HCT116 (cell line): ENCODE data around the gene DNAH10. TPM values are rescaled to one million over a fixed set of nuclear protein-coding genes. Genes with fewer than 3 reads are reported as not detected.

ENCODE experiments used
- ATAC-seq: fragments of 200-7000 bp; cut with Tn5 transposase; 2 replicates; pipeline ENCODE4 v1.9.1; 2020; ENCODE audit warnings: mild to moderate bottlenecking, moderate library complexity
- BruUV-seq: library from RNA; stranded (reverse); fragments of 400-500 nt; replicated peaks from 2 replicates; lab custom pipeline; 2021; lab: Mats Ljungman, UMichigan
- CTCF ChIA-PET: fragments of 300-600 bp; sonication (Branson Sonifier 250); formaldehyde crosslinking; loops from one replicate; lab custom pipeline; 2021; ENCODE audit warnings: antibody characterized with exemption; lab: Charles Lee
- POLR2A ChIA-PET: fragments of 300-600, 350-600 bp; sonication (Branson Sonifier 250); formaldehyde crosslinking; loops from one replicate; lab custom pipeline; 2021; ENCODE audit warnings: antibody characterized with exemption; lab: Charles Lee
- RAD21 ChIA-PET, 2 experiments: fragments of 300-600 bp; sonication (Branson Sonifier 250); formaldehyde crosslinking; loops; one replicate each; lab custom pipeline; 2023; ENCODE audit warnings: low total read pairs in 2 of 2; ENCODE audit not compliant: uncharacterized antibody in 2 of 2, unreplicated experiment in 2 of 2, low non-redundant PET in 1 of 2; lab: Charles Lee
- DNase-seq: peaks from one replicate; pipeline ENCODE4 v3.0.0-alpha.2; 2010; ENCODE audit warnings: low read depth, low spot score
- H2AFZ ChIP-seq: fragments of 200-600 bp; shearing (Covaris generic), sonication (generic); 2 replicates; pipeline ENCODE4 v1.6.1; 2017; ENCODE audit warnings: low read depth, mixed run types, mixed read lengths, antibody characterized with exemption, low read length; ENCODE audit not compliant: poor library complexity, severe bottlenecking
- H3K27ac ChIP-seq: 2 replicates; pipeline ENCODE4 v1.5.1; 2012; ENCODE audit warnings: low read depth, low read length
- H3K27me3 ChIP-seq: fragments of 200-600 bp; sonication (generic); 2 replicates; pipeline ENCODE4 v1.6.1; 2016; ENCODE audit warnings: mixed run types, low read length, mixed read lengths; ENCODE audit not compliant: insufficient read depth
- H3K36me3 ChIP-seq, 2 experiments: fragments of 200-500 bp in 1 of 2; fragments of 200-600 bp in 1 of 2; sonication (Bioruptor generic) in 1 of 2; sonication (generic) in 1 of 2; 2 replicates each; pipeline versions ENCODE4 v1.5.1 to v1.6.1; 2014 to 2016; ENCODE audit warnings: low read length in 2 of 2, inconsistent platforms in 1 of 2, mixed read lengths in 1 of 2, mixed run types in 1 of 2; ENCODE audit not compliant: insufficient read depth in 2 of 2, control insufficient read depth in 1 of 2
- H3K4me1 ChIP-seq, 2 experiments: fragments of 200-600 bp in 1 of 2; sonication (generic) in 1 of 2; 2 replicates each; pipeline versions ENCODE4 v1.5.1 to v1.6.1; 2012 to 2017; ENCODE audit warnings: low read length in 2 of 2, inconsistent platforms in 1 of 2, mild to moderate bottlenecking in 1 of 2, mixed read lengths in 1 of 2, mixed run types in 1 of 2, moderate library complexity in 1 of 2; ENCODE audit not compliant: insufficient read depth in 2 of 2, control insufficient read depth in 1 of 2
- H3K4me2 ChIP-seq: fragments of 200-600 bp; sonication (generic); 2 replicates; pipeline ENCODE4 v1.6.1; 2017; ENCODE audit warnings: mixed run types, low read length, mixed read lengths
- H3K4me3 ChIP-seq, 2 experiments: fragments of 200-600 bp in 1 of 2; sonication (generic) in 1 of 2; replicated peaks in 1 of 2; 2 replicates each; pipeline ENCODE4 v1.5.1; 2011 to 2016; ENCODE audit warnings: low read length in 2 of 2, control low read depth in 1 of 2, low read depth in 1 of 2, mild to moderate bottlenecking in 1 of 2, mixed read lengths in 1 of 2, mixed run types in 1 of 2
- H3K79me2 ChIP-seq: fragments of 200-600 bp; sonication (generic); 2 replicates; pipeline ENCODE4 v1.6.1; 2017; ENCODE audit warnings: mild to moderate bottlenecking, mixed run types, low read length, moderate library complexity, mixed read lengths; ENCODE audit not compliant: insufficient read depth
- H3K9ac ChIP-seq: fragments of 200-600 bp; sonication (generic); 2 replicates; pipeline ENCODE4 v1.6.1; 2016; ENCODE audit warnings: low read length, mixed read lengths
- H3K9me2 ChIP-seq: fragments of 200-600 bp; sonication (generic), shearing (Covaris generic); 2 replicates; pipeline ENCODE4 v1.6.1; 2017; ENCODE audit warnings: mixed run types, mild to moderate bottlenecking, moderate library complexity; ENCODE audit not compliant: insufficient read depth
- H3K9me3 ChIP-seq, 2 experiments: fragments of 200-500 bp in 1 of 2; fragments of 200-600 bp in 1 of 2; sonication (Bioruptor generic) in 1 of 2; sonication (generic) in 1 of 2; 2 replicates each; pipeline ENCODE4 v1.6.1; 2014 to 2017; ENCODE audit warnings: low read length in 2 of 2, mixed read lengths in 2 of 2, inconsistent platforms in 1 of 2, low read depth in 1 of 2, mild to moderate bottlenecking in 1 of 2, mixed run types in 1 of 2, moderate library complexity in 1 of 2; ENCODE audit not compliant: control insufficient read depth in 1 of 2, insufficient read depth in 1 of 2
- H4K20me1 ChIP-seq: fragments of 200-600 bp; sonication (generic), shearing (Covaris generic); 2 replicates; pipeline ENCODE4 v1.6.1; 2017; ENCODE audit warnings: mixed run types, mild to moderate bottlenecking, moderate library complexity; ENCODE audit not compliant: insufficient read depth
- ATF3 ChIP-seq: IDR thresholded peaks from 2 replicates; pipeline ENCODE4 v1.6.1; 2012
- CBX3 ChIP-seq: IDR thresholded peaks from 2 replicates; pipeline ENCODE4 v1.6.1; 2012; ENCODE audit warnings: low read depth
- CTCF ChIP-seq, 3 experiments: fragments of 200-600 bp in 1 of 3; sonication (generic) in 1 of 3; IDR thresholded peaks in 2 of 3; conservative IDR thresholded peaks in 1 of 3; 2 replicates each; pipeline ENCODE4 v1.5.1; 2012 to 2017; ENCODE audit warnings: low read depth in 2 of 3, low read length in 2 of 3, antibody characterized with exemption in 1 of 3, borderline replicate concordance in 1 of 3, control low read depth in 1 of 3, mild to moderate bottlenecking in 1 of 3, mixed read lengths in 1 of 3, mixed run types in 1 of 3, moderate library complexity in 1 of 3; ENCODE audit not compliant: insufficient read depth in 1 of 3
- ELF1 ChIP-seq: IDR thresholded peaks from 2 replicates; pipeline ENCODE4 v1.6.1; 2012; ENCODE audit warnings: low read depth, borderline replicate concordance
- EZH2 ChIP-seq: fragments of 200-600 bp; sonication (generic); IDR thresholded peaks from 2 replicates; pipeline ENCODE4 v1.6.1; 2017; ENCODE audit warnings: antibody characterized with exemption, mixed run types
- JUND ChIP-seq: IDR thresholded peaks from 2 replicates; pipeline ENCODE4 v1.6.1; 2012
- MAX ChIP-seq: IDR thresholded peaks from 2 replicates; pipeline ENCODE4 v1.6.1; 2012
- REST ChIP-seq: IDR thresholded peaks from 2 replicates; pipeline ENCODE4 v1.6.1; 2012; ENCODE audit warnings: low read depth
- SIN3A ChIP-seq: IDR thresholded peaks from 2 replicates; pipeline ENCODE4 v1.6.1; 2012; ENCODE audit warnings: low read depth
- TCF7L2 ChIP-seq: IDR thresholded peaks from 2 replicates; pipeline ENCODE4 v1.7.0; 2011; ENCODE audit warnings: borderline replicate concordance, inconsistent platforms; ENCODE audit not compliant: insufficient read depth, insufficient read length; ENCODE audit errors: extremely low read depth
- ZBTB33 ChIP-seq: IDR thresholded peaks from 2 replicates; pipeline ENCODE4 v1.6.1; 2011; ENCODE audit warnings: mild to moderate bottlenecking, low read length, moderate library complexity; ENCODE audit not compliant: insufficient replicate concordance; ENCODE audit errors: extremely low read depth
- ZFX ChIP-seq: fragments of 450-650 bp; IDR thresholded peaks from 2 replicates; pipeline ENCODE4 v1.6.1; 2017
- ZNF274 ChIP-seq: fragments of 200-500 bp; sonication (Bioruptor generic); IDR thresholded peaks from 2 replicates; pipeline ENCODE4 v1.6.1; 2014; ENCODE audit warnings: mild to moderate bottlenecking, low read depth, low read length, inconsistent platforms
- intact Hi-C: fragments of 100-400 bp; cut with micrococcal nuclease; formaldehyde crosslinking; loops from 2 replicates; pipeline ENCODE4 v1.10.0; 2022
- total RNA-seq: library from RNA; stranded (reverse); gene quantifications from one replicate; pipeline ENCODE4 v1.2.1, GENCODE V29; 2021; ENCODE audit not compliant: unreplicated experiment

The DNAH10 gene
- total RNA-seq, 1 experiment from 2014 or later: 1.3 TPM

- ChIA-PET POLR2A (no interaction called here), RAD21 (no interaction called here), CTCF (no interaction called here)
- no peaks in the 10 kb centered on the region for H3K4me1 ChIP-seq
- no peaks in the 10 kb centered on the region for H3K9me3 ChIP-seq
- no peak overlapping the region for H3K9ac ChIP-seq
- intact Hi-C loops: no loop called here
- no peaks in the 10 kb centered on the region for H3K27me3 ChIP-seq
- no peak for DNase-seq
- no peak overlapping the region for H3K4me3 ChIP-seq
- H3K4me2 ChIP-seq: no peak overlapping the region
- TF ChIP-seq TCF7L2: no peak
- TF ChIP-seq ZFX: no peak
- TF ChIP-seq CBX3: no peak
- no peak for TF ChIP-seq JUND
- TF ChIP-seq CTCF (IDR thresholded peaks at IDR 0.05 in 2 of 3, conservative IDR thresholded peaks at IDR 0.05 in 1 of 3; ENCODE audit: borderline replicate concordance in 1 of 3, insufficient read depth in 1 of 3, low read depth in 2 of 3, low read length in 2 of 3): no peak
- TF ChIP-seq ATF3: no peak
- TF ChIP-seq ZBTB33: no peak
- TF ChIP-seq ZNF274: no peak
- no peak for TF ChIP-seq EZH2
- no peak for TF ChIP-seq REST
- no peak for TF ChIP-seq SIN3A
- no peak for TF ChIP-seq MAX
- no peak for TF ChIP-seq ELF1
- ATAC-seq: no peak
- no TSS peak for BruUV-seq
- no peak overlapping the region for H2AFZ ChIP-seq
- no peaks in the 10 kb centered on the region for H4K20me1 ChIP-seq
- no peak overlapping the region for H3K27ac ChIP-seq
- H3K79me2 ChIP-seq: no peaks in the 10 kb centered on the region
- H3K9me2 ChIP-seq: no peaks in the 10 kb centered on the region
- no peaks in the 10 kb centered on the region for H3K36me3 ChIP-seq
Measured at GRCh38 chr12:123830675-123831074, 68.6 kb downstream of the DNAH10 start.
